Measurements from ENCODE around the gene PROKR1. TPM values are rescaled to one million over a fixed set of nuclear protein-coding genes. Genes with fewer than 3 reads are reported as not detected.

Gene PROKR1
- total RNA-seq, 2 donors from 2014 or later, result not detected

GRCh38 chr2:68604077-68604476, 39.3 kb upstream of the PROKR1 start:
- no peaks in the 10 kb centered on the region for H3K4me1 ChIP-seq
- no peak for TF ChIP-seq CTCF (IDR thresholded peaks at IDR 0.05)
- H3K9me3 ChIP-seq, result peaks cover 5 to 33% of the 10 kb centered on the region in 2 donors
- no peaks in the 10 kb centered on the region for H3K27me3 ChIP-seq
- no peak overlapping the region for H3K4me3 ChIP-seq
- no peaks in the 10 kb centered on the region for H3K36me3 ChIP-seq
- DNase-seq (ENCODE audit: low spot score), result no peak
- no peak overlapping the region for H3K27ac ChIP-seq

- H3K36me3 ChIP-seq, result no peaks in the 10 kb centered on the region
- no peaks in the 10 kb centered on the region for H3K4me1 ChIP-seq
- TF ChIP-seq CTCF (IDR thresholded peaks at IDR 0.05), result no peak
- H3K9me3 ChIP-seq, result peaks cover 5 to 45% of the 10 kb centered on the region in 2 donors
- H3K27me3 ChIP-seq, result no peaks in the 10 kb centered on the region
- H3K4me3 ChIP-seq, result no peak overlapping the region
- H3K27ac ChIP-seq, result no peak overlapping the region
- no peak for DNase-seq (ENCODE audit: low spot score)
These were observed 37.4 kb upstream of the PROKR1 start for GRCh38 chr2:68605939-68606338.

GRCh38 chr2:68606759-68607158, 36.6 kb upstream of the PROKR1 start:
- TF ChIP-seq CTCF (IDR thresholded peaks at IDR 0.05), result no peak
- DNase-seq (ENCODE audit: low spot score), result no peak

GRCh38 chr2:68607837-68608236, 35.5 kb upstream of the PROKR1 start:
- Histone ChIP-seq H3K9me3 (peaks cover 4 to 26% of the 10 kb centered on the region in 2 donors), H3K4me1 (no peaks in the 10 kb centered on the region), H3K36me3 (no peaks in the 10 kb centered on the region), H3K27me3 (no peaks in the 10 kb centered on the region), H3K4me3 (no peak overlapping the region), H3K27ac (no peak overlapping the region)
- no peak for TF ChIP-seq CTCF (IDR thresholded peaks at IDR 0.05)
- no peak for DNase-seq (ENCODE audit: low spot score)

More at GRCh38 chr2:68606759-68607158, 36.6 kb upstream of the PROKR1 start:
- Histone ChIP-seq H3K9me3 (peaks cover 5 to 37% of the 10 kb centered on the region in 2 donors), H3K27me3 (no peaks in the 10 kb centered on the region), H3K27ac (no peak overlapping the region), H3K36me3 (no peaks in the 10 kb centered on the region), H3K4me1 (no peaks in the 10 kb centered on the region), H3K4me3 (no peak overlapping the region)

GRCh38 chr2:68612765-68613519, 30.4 kb upstream of the PROKR1 start:
- Histone ChIP-seq H3K27me3 (no peaks in the 10 kb centered on the region), H3K4me1 (no peaks in the 10 kb centered on the region), H3K27ac (no peak overlapping the region), H3K4me3 (no peak overlapping the region), H3K36me3 (no peaks in the 10 kb centered on the region), H3K9me3 (peaks cover 0 to 20% of the 10 kb centered on the region in 2 donors)
- no peak for DNase-seq (ENCODE audit: low spot score)
- TF ChIP-seq CTCF (IDR thresholded peaks at IDR 0.05), result no peak

GRCh38 chr2:68620772-68621171, 22.6 kb upstream of the PROKR1 start:
- Histone ChIP-seq H3K27me3 (no peaks in the 10 kb centered on the region), H3K36me3 (no peaks in the 10 kb centered on the region), H3K27ac (no peak overlapping the region), H3K4me3 (no peak overlapping the region), H3K9me3 (peaks cover 0 to 22% of the 10 kb centered on the region in 2 donors), H3K4me1 (no peaks in the 10 kb centered on the region)
- TF ChIP-seq CTCF (IDR thresholded peaks at IDR 0.05), result no peak
- DNase-seq (ENCODE audit: low spot score), result no peak

Measured in right atrium auricular region (tissue), 2 donors.